NOMO-1 (cell line): ENCODE results near the gene ZBTB46.
"Not testable (repeated sequence)": the region's sequence is repeated elsewhere in the genome, so short reads cannot be mapped to it uniquely, and the experiment has no call there.

Experiments used
- DNase-seq, 2 experiments: peaks; one replicate each; lab custom pipeline; 2025; ENCODE audit not compliant: unreplicated experiment in 2 of 2; lab: John Stamatoyannopoulos, UW

Gene ZBTB46

DNA sequence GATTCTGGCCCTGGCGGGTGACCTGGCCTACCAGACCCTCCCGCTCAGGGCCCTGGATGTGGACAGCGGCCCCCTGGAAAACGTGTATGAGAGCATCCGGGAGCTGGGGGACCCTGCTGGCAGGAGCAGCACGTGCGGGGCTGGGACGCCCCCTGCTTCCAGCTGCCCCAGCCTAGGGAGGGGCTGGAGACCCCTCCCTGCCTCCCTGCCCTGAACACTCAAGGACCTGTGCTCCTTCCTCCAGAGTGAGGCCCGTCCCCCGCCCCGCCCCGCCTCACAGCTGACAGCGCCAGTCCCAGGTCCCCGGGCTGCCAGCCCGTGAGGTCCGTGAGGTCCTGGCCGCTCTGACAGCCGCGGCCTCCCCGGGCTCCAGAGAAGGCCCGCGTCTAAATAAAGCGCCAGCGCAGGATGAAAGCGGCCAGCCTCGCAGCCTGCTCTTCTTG is 92.4 kb downstream of the ZBTB46 start:
- DNase-seq, result no peak

GRCh38 chr20:63737945-63738686 is 92.9 kb downstream of the ZBTB46 start:
- no peak for DNase-seq

GRCh38 chr20:63737695-63737944 is 93.4 kb downstream of the ZBTB46 start:
- no peak for DNase-seq

DNA sequence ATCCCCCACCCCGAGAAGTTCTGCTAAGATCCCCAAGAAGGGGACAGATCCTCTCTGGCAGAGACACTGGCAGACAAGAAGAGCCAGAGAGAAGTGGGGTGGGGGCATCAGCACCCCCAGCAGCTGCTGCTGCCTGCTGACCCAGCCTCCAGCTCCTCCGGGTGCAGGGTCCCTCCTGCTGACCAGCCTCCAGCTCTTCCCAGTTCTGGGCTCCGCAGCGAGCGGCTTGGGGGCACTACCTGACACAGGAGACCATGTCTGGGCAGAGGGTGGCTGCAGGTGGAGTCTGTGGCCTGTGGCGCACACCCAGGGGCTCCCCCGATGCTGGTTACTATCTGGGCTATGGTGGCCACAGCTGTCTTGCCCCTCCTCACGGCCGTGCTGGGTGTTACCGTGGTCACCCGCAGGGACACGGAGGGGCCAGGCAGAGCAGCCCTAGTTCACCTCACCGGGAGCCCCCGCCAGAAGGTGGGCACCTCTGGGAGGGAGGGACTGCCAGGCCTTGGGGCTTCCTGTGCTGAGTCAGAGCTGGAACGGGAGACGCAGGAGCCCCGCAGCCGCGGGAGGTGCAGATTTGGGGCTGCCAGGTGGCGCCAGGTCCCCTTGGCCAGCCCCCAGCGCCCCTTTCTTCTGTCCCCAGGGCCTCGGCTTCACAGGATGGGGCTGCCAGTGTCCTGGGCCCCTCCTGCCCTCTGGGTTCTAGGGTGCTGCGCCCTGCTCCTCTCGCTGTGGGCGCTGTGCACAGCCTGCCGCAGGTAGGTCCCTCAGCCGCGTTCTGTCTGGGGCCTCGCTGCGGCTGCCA is 94.0 kb downstream of the ZBTB46 start:
- no peak for DNase-seq

DNA sequence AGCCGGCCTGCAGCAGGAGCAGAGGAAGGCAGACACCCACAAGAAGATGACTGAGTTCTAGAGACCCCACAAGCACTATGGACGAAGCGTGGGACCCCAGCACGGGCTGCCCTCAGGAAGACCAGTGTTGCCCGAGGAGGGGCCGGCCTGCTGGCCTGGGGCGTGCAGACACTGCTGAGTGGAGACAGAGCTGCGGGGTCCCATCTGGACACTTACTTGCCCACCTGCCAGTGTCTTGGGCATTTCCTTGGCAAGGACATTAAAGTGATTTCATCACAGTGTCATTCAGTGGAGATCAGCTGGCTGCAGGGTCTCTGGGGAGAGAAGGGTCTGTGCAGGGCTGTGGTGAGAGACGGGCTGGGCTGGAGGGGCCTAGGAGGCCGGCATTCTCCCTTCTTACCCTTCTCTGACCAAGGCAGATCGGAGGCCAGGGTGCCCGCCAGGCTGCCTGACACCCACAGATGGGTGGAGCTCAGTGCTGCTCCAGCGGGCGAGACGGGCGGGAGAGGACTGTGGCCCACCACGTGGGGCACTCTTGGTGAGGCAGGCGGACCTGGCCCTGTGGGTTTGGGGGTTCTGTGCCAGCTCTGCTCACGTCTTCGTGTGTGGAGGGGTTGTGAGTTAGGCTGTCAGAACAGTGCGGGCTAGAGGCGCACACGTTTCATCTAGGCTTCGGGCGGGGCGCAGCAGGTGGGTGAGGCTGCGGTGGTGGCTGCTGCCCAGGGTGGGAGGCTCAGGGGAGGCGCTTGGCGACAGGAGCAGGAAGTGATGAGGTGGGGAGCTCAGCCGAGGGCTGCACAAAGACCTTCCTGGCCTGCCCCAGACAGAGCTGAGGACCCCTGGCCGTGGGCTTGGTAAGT is 95.0 kb downstream of the ZBTB46 start, which contains the start of gene LIME1:
LIME1 (plus strand) TSS at position 806 of the 860 bp plus-strand sequence. CDS start 886 bp downstream, outside the sequence.
- DNase-seq, result no peak

DNA sequence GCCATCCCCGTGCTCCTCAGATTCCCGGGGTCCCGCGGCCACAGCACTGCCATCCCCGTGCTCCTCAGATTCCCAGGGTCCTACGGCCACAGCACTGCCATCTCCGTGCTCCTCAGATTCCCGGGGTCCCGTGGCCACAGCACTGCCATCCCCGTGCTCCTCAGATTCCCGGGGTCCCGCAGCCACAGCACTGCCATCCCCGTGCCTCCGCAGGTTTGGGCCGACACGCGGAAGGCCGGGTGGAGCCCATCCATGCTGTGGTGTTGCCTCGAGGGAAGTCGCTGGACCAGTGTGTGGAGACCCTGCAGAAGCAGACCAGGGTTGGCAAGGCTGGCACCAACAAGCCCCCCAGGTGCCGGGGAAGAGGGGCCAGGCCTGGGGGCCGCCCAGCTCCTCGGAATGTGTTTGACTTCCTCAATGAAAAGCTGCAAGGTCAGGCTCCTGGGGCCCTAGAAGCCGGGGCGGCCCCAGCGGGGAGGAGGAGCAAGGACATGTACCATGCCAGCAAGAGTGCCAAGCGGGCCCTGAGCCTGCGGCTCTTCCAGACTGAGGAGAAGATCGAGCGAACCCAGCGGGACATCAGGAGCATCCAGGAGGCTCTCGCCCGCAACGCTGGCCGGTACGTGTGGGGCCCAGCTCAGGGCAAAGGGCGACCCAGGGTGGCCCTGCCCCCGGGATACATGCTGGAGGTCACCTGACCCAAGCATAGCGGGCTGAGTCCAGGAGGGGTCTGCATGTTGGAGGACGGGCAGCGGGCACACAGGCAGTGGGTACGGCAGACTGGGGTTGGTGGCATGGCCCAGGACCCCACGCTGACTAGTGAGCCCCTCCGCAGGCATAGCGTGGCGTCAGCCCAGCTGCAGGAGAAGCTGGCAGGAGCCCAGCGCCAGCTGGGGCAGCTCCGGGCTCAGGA is 95.9 kb downstream of the ZBTB46 start:
- DNase-seq, result no peak

GRCh38 chr20:63734111-63734945 is 96.7 kb downstream of the ZBTB46 start:
- DNase-seq, result no peak

- no peak for DNase-seq
Observed at GRCh38 chr20:63733579-63734081, 97.4 kb downstream of the ZBTB46 start.

DNA sequence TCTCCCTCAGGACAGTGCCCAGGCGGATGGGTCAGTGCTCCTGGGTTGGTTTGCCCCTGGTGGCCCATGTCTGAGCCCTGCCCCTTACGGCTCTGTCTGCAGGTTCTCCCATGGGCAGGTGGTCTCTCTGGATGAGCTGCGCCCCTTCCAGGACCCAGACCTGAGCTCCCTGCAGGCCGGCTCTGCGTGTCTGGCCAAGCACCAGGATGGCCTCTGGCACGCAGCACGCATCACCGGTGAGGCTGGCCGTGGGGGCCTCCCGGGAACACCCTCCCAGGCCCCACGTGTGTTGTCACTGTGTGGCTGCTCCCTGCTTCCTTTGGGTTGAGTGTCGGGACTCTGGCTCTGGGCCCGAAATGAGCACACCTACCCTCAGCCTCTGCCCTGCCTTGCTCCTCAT is 97.9 kb downstream of the ZBTB46 start:
- no peak for DNase-seq

GRCh38 chr20:63732118-63733095 is 98.7 kb downstream of the ZBTB46 start:
- no peak for DNase-seq

GRCh38 chr20:63731410-63731809 is 99.7 kb downstream of the ZBTB46 start:
- no peak for DNase-seq

DNA sequence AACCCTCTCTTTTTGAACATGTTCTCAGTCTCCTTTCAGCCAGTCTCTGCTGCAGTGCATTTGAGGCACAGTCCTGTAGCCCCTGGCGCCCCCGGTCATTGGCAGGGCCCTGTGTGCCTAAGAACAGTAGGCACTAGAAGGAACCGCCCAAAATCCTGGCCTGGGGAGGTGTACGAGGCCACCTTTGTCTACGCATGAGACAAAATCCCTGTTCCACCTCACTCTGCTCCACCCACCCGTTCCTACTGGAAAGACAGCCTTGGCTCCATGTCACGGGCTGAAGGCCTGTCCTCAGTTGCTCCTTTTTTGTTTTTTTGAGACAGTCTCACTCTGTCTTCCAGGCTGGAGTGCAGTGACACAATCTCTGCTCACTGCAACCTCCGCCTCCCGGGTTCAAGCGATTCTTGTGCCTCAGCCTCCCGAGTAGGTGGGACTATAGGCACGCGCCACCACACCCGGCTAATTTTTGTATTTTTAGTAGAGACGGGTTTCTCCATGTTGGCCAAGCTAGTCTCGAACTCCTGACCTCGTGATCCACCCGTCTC is 100.8 kb downstream of the ZBTB46 start:
- DNase-seq, result not testable (repeated sequence)

DNA sequence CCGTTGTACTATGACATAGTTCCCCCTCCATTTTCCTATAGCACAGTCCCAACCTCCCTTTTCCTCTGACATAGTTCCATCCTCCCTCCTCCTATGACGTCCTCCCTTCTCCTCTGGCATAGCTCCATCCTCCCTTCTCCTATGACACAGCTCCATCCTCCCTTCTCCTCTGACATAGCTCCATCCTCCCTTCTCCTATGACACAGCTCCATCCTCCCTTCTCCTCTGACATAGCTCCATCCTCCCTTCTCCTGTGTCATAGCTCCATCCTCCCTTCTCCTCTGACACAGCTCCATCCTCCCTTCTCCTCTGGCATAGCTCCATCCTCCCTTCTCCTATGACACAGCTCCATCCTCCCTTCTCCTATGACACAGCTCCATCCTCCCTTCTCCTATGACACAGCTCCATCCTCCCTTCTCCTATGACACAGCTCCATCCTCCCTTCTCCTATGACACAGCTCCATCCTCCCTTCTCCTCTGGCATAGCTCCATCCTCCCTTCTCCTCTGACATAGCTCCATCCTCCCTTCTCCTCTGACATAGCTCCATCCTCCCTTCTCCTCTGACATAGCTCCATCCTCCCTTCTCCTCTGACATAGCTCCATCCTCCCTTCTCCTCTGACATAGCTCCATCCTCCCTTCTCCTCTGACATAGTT is 108.0 kb downstream of the ZBTB46 start:
- not testable (repeated sequence) for DNase-seq

DNA sequence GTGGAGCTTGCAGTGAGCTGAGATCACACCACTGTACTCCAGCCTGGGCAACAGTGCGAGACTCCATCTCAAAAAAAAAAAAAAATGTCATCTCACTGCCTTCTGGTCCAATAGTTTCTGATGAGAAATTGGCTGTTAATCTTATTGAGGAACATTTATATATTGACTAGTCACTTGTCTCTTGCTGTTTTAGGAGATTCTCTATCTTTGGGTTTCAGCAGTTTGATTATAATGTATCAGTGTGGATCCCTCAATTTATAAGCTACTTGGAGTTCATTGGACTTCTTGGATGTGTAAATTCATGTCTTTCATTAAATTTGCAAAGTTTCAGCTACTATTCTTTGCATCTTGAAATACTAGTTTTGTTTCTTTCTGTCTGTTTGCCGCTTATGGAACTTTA is 112.1 kb downstream of the ZBTB46 start:
- no peak for DNase-seq

GRCh38 chr20:63714858-63715257 is 116.2 kb downstream of the ZBTB46 start:
- DNase-seq, result no peak

- DNase-seq, result no peak
Observed at GRCh38 chr20:63712191-63712590, 118.9 kb downstream of the ZBTB46 start.

DNA sequence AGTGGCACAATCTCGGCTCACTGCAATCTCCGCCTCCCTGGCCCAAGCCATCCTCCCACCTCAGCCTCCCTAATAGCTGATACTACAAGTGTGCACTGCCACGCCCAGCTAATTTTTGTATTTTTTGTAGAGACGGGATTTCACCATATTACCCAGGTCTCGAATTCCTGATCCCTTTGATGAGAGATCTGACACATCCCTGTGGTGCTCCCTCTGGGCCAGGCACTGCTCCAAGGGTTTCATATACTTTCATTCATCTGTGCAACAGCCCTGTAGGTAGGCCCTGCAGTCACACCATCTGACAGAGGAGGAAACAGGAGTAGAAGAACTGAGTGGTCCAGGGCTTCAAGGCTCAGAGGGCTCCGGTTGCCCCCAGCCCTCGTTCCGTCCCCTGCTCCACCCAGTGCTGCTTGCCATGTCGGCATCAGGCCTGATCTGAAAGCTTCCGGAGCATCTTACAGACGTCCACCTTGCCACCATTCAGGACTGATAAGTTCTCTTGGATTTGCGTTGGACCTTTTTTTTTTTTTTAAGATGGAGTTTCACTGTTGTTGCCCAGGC is 119.9 kb downstream of the ZBTB46 start:
- DNase-seq, result no peak
